GM12872 (cell line): ENCODE data around the gene RUNX2.

ENCODE experiments used
- CTCF ChIP-seq: IDR thresholded peaks from 3 replicates; pipeline ENCODE4 v1.5.1; 2011; ENCODE audit warnings: low read depth, mild to moderate bottlenecking, low read length, moderate library complexity; ENCODE audit not compliant: insufficient read depth

Gene RUNX2

GRCh38 chr6:45614488-45615285 is 286.6 kb downstream of the RUNX2 start:
- no peak for TF ChIP-seq CTCF

- TF ChIP-seq CTCF = no peak
Observed at GRCh38 chr6:45616209-45616608, 288.1 kb downstream of the RUNX2 start.

GRCh38 chr6:45617441-45617840 is 289.3 kb downstream of the RUNX2 start:
- no peak for TF ChIP-seq CTCF

- TF ChIP-seq CTCF = no peak
Observed at GRCh38 chr6:45618259-45618658, 290.1 kb downstream of the RUNX2 start.

GRCh38 chr6:45619211-45619760 is 291.2 kb downstream of the RUNX2 start:
- TF ChIP-seq CTCF = no peak

- TF ChIP-seq CTCF = no peak
Observed at GRCh38 chr6:45619994-45620471, 291.9 kb downstream of the RUNX2 start.

- TF ChIP-seq CTCF = no peak
Observed at GRCh38 chr6:45624228-45624627, 296.1 kb downstream of the RUNX2 start.
